Gastroesophageal sphincter (tissue), 4 donors: ENCODE measurements around the gene RNF181. TPM values are rescaled to one million over a fixed set of nuclear protein-coding genes. Genes with fewer than 3 reads are reported as not detected.

ENCODE experiments used
- ATAC-seq: fragments of 150-250 bp; one replicate; pipeline ENCODE4 v1.9.1; 2016; ENCODE audit warnings: mild to moderate bottlenecking, moderate library complexity
- H3K27ac ChIP-seq, 4 donors: fragments of 200-600 bp; sonication (generic) in 3 of 4; 1 replicate in 3 of 4; 2 replicates in 1 of 4; pipeline ENCODE4 v1.5.1; 2016 to 2019
- H3K27me3 ChIP-seq: fragments of 200-600 bp; sonication (generic); one replicate; pipeline ENCODE4 v1.5.1; 2019
- H3K36me3 ChIP-seq, 2 donors: fragments of 200-600 bp; sonication (generic); one replicate each; pipeline ENCODE4 v1.5.1; 2019; ENCODE audit warnings: control low read depth in 1 of 2
- H3K4me1 ChIP-seq, 3 donors: fragments of 200-600 bp; sonication (generic); 1 replicate in 2 of 3; 2 replicates in 1 of 3; pipeline ENCODE4 v1.5.1; 2016 to 2019; ENCODE audit warnings: control low read depth in 2 of 3
- H3K4me3 ChIP-seq, 2 donors: fragments of 200-600 bp; sonication (generic); one replicate each; pipeline ENCODE4 v1.5.1; 2019; ENCODE audit warnings: mild to moderate bottlenecking in 1 of 2, moderate library complexity in 1 of 2
- H3K9me3 ChIP-seq, 3 donors: fragments of 200-600 bp; sonication (generic); one replicate each; pipeline ENCODE4 v1.5.1; 2017 to 2019; ENCODE audit warnings: control low read depth in 2 of 3
- EP300 ChIP-seq: sonication (generic); formaldehyde crosslinking; IDR thresholded peaks from one replicate; pipeline ENCODE4 v1.6.1; 2017; ENCODE audit warnings: antibody characterized with exemption, mild to moderate bottlenecking
- POLR2A ChIP-seq, 2 donors: fragments of 450-650 bp; IDR thresholded peaks; one replicate each; pipeline ENCODE4 v1.6.1; 2017; ENCODE audit warnings: antibody characterized with exemption in 2 of 2, mild to moderate bottlenecking in 2 of 2, moderate library complexity in 1 of 2
- POLR2AphosphoS5 ChIP-seq: sonication (generic); formaldehyde crosslinking; IDR thresholded peaks from one replicate; pipeline ENCODE4 v1.6.1; 2017; ENCODE audit warnings: antibody characterized with exemption
- WGBS, 2 donors: methylation state at CpG; one replicate each; pipeline ENCODE4 v1.1.5; 2018; ENCODE audit warnings: low coverage in 1 of 2; 5-methylcytosine and 5-hydroxymethylcytosine counted together
- total RNA-seq, 4 donors: library from RNA; depleted of rRNA; stranded (reverse); fragments of >200 nt; gene quantifications; one replicate each; pipeline ENCODE4 v1.1.0, GENCODE V29; 2016
- TF ChIP-seq, protein P1 (sequence below), 4 experiments: fragments of 200-600 bp in 2 of 4; fragments of 450-650 bp in 2 of 4; sonication (generic) in 1 of 4; IDR thresholded peaks; one replicate each; pipeline ENCODE4 v1.5.1; 2017 to 2019; ENCODE audit warnings: antibody characterized with exemption in 4 of 4, mild to moderate bottlenecking in 2 of 4, moderate library complexity in 2 of 4

RNF181 gene
- total RNA-seq, 4 donors from 2014 or later, result 113 to 174 (median 148) TPM

DNA sequence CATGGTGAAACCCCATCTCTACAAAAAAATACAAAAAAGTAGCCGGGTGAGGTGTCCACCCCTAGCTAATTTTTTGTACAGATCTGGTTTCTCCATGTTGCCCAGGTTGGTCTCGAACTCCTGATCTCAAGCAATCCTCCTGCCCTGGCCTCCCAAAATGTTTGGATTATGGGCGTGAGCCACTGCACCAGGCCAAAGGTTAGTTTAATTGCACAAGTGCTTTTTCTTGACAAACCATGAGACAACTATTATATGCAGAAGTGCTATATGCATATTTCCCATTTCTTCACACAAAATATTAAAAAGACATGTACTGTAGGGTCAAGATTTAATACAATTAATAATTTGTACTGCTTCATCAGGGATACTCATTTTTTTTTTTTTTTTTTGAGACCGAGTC lies 29.3 kb upstream of the RNF181 start:
- no peak for TF ChIP-seq POLR2A (IDR thresholded peaks at IDR 0.05)
- no peak for TF ChIP-seq POLR2AphosphoS5
- TF ChIP-seq, protein P1, sequence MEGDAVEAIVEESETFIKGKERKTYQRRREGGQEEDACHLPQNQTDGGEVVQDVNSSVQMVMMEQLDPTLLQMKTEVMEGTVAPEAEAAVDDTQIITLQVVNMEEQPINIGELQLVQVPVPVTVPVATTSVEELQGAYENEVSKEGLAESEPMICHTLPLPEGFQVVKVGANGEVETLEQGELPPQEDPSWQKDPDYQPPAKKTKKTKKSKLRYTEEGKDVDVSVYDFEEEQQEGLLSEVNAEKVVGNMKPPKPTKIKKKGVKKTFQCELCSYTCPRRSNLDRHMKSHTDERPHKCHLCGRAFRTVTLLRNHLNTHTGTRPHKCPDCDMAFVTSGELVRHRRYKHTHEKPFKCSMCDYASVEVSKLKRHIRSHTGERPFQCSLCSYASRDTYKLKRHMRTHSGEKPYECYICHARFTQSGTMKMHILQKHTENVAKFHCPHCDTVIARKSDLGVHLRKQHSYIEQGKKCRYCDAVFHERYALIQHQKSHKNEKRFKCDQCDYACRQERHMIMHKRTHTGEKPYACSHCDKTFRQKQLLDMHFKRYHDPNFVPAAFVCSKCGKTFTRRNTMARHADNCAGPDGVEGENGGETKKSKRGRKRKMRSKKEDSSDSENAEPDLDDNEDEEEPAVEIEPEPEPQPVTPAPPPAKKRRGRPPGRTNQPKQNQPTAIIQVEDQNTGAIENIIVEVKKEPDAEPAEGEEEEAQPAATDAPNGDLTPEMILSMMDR (IDR thresholded peaks at IDR 0.05), result no peak
- TF ChIP-seq EP300, result no peak
- Histone ChIP-seq H3K27ac (no peak overlapping the region), H3K4me3 (no peak overlapping the region), H3K27me3 (no peaks in the 10 kb centered on the region), H3K36me3 (no peaks in the 10 kb centered on the region), H3K4me1 (peaks cover 0 to 6% (median 0%) of the 10 kb centered on the region in 3 donors), H3K9me3 (no peaks in the 10 kb centered on the region)
- ATAC-seq, result no peak
- 77 to 80% methylated on average over 4 of the region's 4 CpGs for WGBS, 2 donors

DNA sequence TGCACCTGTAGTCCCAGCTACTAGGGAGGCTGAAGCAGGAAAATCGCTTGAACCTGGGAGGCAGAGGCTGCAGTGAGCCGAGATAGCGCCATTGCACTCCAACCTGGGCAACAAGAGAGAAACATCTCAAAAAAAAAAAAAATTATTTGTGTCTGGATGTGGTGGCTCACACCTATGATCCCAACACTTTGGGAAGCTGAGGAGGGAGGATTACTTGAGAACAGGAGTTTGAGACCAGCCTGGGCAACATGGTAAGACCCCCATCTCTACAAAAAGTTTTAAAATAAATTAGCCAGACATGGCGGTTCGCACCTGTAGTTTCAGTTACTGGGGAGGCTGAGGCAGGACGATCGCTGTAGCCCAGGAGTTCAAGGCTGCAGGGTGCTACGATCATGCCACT lies 19.8 kb upstream of the RNF181 start:
- Histone ChIP-seq H3K27ac (no peak overlapping the region), H3K4me3 (no peak overlapping the region), H3K4me1 (peaks cover 0 to 44% (median 18%) of the 10 kb centered on the region in 3 donors), H3K27me3 (no peaks in the 10 kb centered on the region), H3K9me3 (no peaks in the 10 kb centered on the region), H3K36me3 (no peaks in the 10 kb centered on the region)
- TF ChIP-seq POLR2AphosphoS5, result no peak
- no peak for TF ChIP-seq EP300
- no peak for TF ChIP-seq POLR2A (IDR thresholded peaks at IDR 0.05)
- TF ChIP-seq, protein P1 (IDR thresholded peaks at IDR 0.05), result no peak
- WGBS, 2 donors, result 84 to 88% methylated on average over 6 to 8 of the region's 8 CpGs
- ATAC-seq, result no peak

DNA sequence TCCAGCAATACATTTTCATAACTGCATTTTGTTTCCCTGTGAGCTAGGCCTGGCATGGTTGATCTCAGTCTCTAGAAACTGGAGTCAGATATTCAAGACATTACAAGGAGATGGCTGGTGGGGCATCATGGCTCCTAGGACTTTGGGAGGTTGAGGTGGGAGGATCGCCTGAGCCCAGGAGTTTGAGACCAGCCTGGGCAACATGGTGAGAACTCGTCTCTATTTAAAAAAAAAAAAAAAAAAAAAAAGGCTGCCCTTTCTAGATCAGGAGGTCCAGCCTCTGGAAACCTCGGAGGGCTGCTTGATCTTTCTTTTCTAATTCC lies 18.5 kb upstream of the RNF181 start:
- 47 to 89% methylated on average over 2 of the region's 3 CpGs for WGBS, 2 donors

GRCh38 chr2:85577386-85578242 lies 17.9 kb upstream of the RNF181 start, which contains the start of gene VAMP8:
VAMP8 (plus strand) TSS chr2:85577586; CDS start chr2:85577647, 61 bp downstream.
- Histone ChIP-seq H3K4me3 (peak within 1 kb of the TSS in 1 of 2 donors; percentile 38), H3K9me3 (no peaks in the 10 kb centered on the region), H3K4me1 (peaks cover 0 to 44% (median 18%) of the 10 kb centered on the region in 3 donors), H3K27ac (peak within 1 kb of the TSS in 3 of 4 donors; percentile 63 to 73 (median 67)), H3K27me3 (no peaks in the 10 kb centered on the region), H3K36me3 (no peaks in the 10 kb centered on the region)
- peak; percentile 53 for ATAC-seq
- no peak for TF ChIP-seq POLR2AphosphoS5
- TF ChIP-seq EP300, result no peak
- WGBS, 2 donors, result 46 to 59% methylated on average over 7 to 9 of the region's 19 CpGs

More for the DNA sequence above, 18.5 kb upstream of the RNF181 start:
- TF ChIP-seq POLR2AphosphoS5 (no peak), EP300 (no peak), POLR2A (IDR thresholded peaks at IDR 0.05) (no peak)
- TF ChIP-seq, protein P1 (IDR thresholded peaks at IDR 0.05), result no peak
- ATAC-seq, result no peak
- peak overlapping the region in 2 of 4 donors; percentile 63 to 73 for H3K27ac ChIP-seq
- peak overlapping the region in 1 of 2 donors; percentile 38 for H3K4me3 ChIP-seq
- peaks cover 0 to 44% (median 18%) of the 10 kb centered on the region in 3 donors for H3K4me1 ChIP-seq
- H3K27me3 ChIP-seq, result no peaks in the 10 kb centered on the region
- H3K36me3 ChIP-seq, result no peaks in the 10 kb centered on the region
- H3K9me3 ChIP-seq, result no peaks in the 10 kb centered on the region

- Histone ChIP-seq H3K9me3 (no peaks in the 10 kb centered on the region), H3K27me3 (no peaks in the 10 kb centered on the region), H3K27ac (peak overlapping the region in 3 of 4 donors; percentile 63 to 73 (median 67)), H3K4me1 (peaks cover 0 to 48% (median 19%) of the 10 kb centered on the region in 3 donors), H3K36me3 (no peaks in the 10 kb centered on the region), H3K4me3 (peak overlapping the region in 1 of 2 donors; percentile 38)
- peak; percentile 66 for ATAC-seq
- TF ChIP-seq POLR2AphosphoS5, result peak; percentile 12
- TF ChIP-seq POLR2A (IDR thresholded peaks at IDR 0.05), result peak in 1 of 2 donors; percentile 11
- no peak for TF ChIP-seq EP300
- WGBS, 2 donors, result 51 to 56% methylated on average over 4 to 6 of the region's 19 CpGs
Measured at GRCh38 chr2:85578243-85579180, 17.0 kb upstream of the RNF181 start.
